ENCODE data around the gene LAMTOR5.

DNA sequence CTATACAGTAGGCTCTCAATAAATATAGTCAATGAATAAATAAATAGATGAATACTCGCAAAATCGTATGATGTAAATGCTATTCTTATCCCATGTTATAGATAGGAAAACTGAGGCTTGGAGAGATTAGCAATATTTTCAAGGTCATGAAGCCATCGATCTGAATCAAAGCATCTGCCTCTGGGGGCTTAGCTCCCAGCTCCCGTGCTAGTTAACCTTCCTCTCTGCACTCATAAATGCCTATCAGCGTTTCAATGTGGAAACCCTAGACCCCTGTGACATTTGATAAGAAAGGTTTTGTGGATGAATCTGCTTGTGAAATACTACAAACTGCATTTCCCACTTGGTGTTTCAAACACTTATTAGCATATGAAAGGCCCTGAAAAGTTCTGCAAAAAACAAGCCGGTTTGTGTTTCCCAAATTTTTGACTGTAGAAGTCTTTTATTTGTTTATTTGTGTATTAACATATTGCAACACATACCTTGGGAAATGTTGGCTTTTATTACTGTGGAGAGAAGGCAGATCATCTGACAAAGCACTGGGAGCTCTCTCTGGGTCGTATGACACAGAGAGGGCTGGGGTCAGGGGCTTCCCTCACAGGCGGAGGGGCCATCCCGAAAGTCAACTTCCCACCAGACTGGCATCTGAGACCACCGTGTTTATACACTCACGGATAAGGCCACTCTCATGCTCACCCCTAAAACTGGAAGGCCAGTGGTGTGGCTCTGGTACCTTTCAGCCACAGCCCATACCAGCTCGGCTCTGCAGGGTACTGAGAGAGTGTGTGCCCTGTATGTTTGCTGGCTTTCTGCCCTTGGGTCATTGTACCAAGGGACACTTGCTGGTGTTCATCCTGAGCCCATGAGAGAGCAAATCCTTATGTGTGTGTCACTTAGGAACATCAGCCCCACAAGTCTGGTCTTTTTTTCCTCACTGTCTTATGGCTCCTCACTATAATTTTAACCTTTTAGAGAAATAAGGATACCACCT, 42.5 kb upstream of the LAMTOR5 start:
- TF ChIP-seq, protein P1, sequence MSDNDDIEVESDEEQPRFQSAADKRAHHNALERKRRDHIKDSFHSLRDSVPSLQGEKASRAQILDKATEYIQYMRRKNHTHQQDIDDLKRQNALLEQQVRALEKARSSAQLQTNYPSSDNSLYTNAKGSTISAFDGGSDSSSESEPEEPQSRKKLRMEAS (IDR thresholded peaks at IDR 0.05) = no peak
- TF ChIP-seq CEBPB (IDR thresholded peaks at IDR 0.05) (no peak), TCF12 (IDR thresholded peaks at IDR 0.05; ENCODE audit: low read depth) (no peak), EP300 (IDR thresholded peaks at IDR 0.05; ENCODE audit: borderline replicate concordance) (no peak), CREB1 (IDR thresholded peaks at IDR 0.05; ENCODE audit: low read depth) (no peak), EGR1 (IDR thresholded peaks at IDR 0.05) (no peak), YY1 (IDR thresholded peaks at IDR 0.05; ENCODE audit: low read depth) (no peak), TAF1 (IDR thresholded peaks at IDR 0.05; ENCODE audit: low read depth) (no peak)
- TF ChIP-seq, protein P2, sequence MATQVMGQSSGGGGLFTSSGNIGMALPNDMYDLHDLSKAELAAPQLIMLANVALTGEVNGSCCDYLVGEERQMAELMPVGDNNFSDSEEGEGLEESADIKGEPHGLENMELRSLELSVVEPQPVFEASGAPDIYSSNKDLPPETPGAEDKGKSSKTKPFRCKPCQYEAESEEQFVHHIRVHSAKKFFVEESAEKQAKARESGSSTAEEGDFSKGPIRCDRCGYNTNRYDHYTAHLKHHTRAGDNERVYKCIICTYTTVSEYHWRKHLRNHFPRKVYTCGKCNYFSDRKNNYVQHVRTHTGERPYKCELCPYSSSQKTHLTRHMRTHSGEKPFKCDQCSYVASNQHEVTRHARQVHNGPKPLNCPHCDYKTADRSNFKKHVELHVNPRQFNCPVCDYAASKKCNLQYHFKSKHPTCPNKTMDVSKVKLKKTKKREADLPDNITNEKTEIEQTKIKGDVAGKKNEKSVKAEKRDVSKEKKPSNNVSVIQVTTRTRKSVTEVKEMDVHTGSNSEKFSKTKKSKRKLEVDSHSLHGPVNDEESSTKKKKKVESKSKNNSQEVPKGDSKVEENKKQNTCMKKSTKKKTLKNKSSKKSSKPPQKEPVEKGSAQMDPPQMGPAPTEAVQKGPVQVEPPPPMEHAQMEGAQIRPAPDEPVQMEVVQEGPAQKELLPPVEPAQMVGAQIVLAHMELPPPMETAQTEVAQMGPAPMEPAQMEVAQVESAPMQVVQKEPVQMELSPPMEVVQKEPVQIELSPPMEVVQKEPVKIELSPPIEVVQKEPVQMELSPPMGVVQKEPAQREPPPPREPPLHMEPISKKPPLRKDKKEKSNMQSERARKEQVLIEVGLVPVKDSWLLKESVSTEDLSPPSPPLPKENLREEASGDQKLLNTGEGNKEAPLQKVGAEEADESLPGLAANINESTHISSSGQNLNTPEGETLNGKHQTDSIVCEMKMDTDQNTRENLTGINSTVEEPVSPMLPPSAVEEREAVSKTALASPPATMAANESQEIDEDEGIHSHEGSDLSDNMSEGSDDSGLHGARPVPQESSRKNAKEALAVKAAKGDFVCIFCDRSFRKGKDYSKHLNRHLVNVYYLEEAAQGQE (IDR thresholded peaks at IDR 0.05; ENCODE audit: low read depth) = no peak
- TF ChIP-seq, protein P3, sequence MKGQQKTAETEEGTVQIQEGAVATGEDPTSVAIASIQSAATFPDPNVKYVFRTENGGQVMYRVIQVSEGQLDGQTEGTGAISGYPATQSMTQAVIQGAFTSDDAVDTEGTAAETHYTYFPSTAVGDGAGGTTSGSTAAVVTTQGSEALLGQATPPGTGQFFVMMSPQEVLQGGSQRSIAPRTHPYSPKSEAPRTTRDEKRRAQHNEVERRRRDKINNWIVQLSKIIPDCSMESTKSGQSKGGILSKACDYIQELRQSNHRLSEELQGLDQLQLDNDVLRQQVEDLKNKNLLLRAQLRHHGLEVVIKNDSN (IDR thresholded peaks at IDR 0.05) = no peak

Measured in Ishikawa (cell line).